ENCODE results near the gene OR5C1.
"Not testable (repeated sequence)": the region's sequence is repeated elsewhere in the genome, so short reads cannot be mapped to it uniquely, and the experiment has no call there.

The OR5C1 gene

DNA sequence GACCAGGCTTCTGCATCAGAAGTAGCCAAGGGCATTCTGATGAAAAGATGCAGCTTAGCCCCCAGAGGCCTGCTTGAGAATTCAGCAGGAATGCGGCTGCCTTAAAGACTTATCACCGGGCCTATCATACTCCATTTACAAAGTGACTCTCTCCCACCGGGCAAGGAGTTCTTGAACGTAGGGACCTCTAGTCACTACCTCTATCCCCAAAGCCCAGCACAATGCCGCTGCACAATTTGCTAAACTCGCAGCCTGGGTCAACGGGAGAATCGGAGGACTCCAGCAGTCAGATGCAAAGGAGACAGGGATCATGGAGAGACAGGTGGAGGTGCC is 39.0 kb downstream of the OR5C1 start:
- in situ Hi-C loops (cut with HindIII; ENCODE audit: low sequenced_read_pairs) = no loop called here
- TF ChIP-seq, protein P1, sequence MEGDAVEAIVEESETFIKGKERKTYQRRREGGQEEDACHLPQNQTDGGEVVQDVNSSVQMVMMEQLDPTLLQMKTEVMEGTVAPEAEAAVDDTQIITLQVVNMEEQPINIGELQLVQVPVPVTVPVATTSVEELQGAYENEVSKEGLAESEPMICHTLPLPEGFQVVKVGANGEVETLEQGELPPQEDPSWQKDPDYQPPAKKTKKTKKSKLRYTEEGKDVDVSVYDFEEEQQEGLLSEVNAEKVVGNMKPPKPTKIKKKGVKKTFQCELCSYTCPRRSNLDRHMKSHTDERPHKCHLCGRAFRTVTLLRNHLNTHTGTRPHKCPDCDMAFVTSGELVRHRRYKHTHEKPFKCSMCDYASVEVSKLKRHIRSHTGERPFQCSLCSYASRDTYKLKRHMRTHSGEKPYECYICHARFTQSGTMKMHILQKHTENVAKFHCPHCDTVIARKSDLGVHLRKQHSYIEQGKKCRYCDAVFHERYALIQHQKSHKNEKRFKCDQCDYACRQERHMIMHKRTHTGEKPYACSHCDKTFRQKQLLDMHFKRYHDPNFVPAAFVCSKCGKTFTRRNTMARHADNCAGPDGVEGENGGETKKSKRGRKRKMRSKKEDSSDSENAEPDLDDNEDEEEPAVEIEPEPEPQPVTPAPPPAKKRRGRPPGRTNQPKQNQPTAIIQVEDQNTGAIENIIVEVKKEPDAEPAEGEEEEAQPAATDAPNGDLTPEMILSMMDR (IDR thresholded peaks at IDR 0.05; ENCODE audit: low read depth, low read length, missing control alignments) = peak; percentile 6
- peak; percentile 8 for DNase-seq (ENCODE audit: low read depth)
- peak overlapping the region; percentile 69 for H3K4me3 ChIP-seq (ENCODE audit: low read depth, low read length)

DNA sequence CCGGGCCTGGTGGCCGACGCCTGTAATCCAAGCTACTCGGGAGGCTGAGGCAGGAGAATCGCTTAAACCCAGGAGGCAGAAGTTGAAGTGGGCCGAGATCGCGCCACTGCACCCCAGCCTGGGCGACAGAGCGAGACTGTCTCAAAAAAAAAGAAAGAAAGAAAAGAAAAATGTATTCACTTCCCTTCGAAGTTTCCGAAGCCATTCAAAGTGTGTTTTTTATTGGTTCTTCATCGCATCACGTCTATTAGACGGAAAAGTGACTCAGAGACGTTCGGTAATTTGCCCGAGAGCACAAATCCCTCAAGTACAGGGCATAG is 40.2 kb downstream of the OR5C1 start:
- peak overlapping the region; percentile 69 for H3K4me3 ChIP-seq (ENCODE audit: low read depth, low read length)
- DNase-seq (ENCODE audit: low read depth); in situ Hi-C loops (cut with HindIII; ENCODE audit: low sequenced_read_pairs): not testable (repeated sequence)

DNA sequence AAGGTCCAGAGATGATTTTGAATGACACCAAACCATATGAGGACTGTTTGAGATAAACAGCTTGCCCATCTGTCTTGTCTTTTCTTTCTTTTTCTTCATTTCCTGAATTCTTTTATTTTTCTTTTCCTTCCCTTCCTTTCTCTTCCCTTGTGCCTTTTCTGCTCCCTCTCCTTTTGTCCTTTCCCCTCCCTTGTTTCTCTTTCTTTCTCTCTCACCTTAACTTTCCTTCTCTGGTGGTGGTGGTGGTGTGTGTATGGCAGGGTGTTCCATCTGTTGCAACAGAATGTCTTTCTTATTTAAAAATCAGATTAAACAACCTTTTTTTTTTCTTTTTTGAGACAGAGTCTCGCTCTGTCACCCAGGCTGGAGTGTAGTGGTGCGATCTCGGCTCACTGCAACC is 43.5 kb downstream of the OR5C1 start:
- TF ChIP-seq, protein P1 (IDR thresholded peaks at IDR 0.05; ENCODE audit: low read depth, low read length, missing control alignments) = no peak
- in situ Hi-C loops (cut with HindIII; ENCODE audit: low sequenced_read_pairs) = no loop called here
- H3K4me3 ChIP-seq (ENCODE audit: low read depth, low read length) = no peak overlapping the region
- DNase-seq (ENCODE audit: low read depth) = no peak

DNA sequence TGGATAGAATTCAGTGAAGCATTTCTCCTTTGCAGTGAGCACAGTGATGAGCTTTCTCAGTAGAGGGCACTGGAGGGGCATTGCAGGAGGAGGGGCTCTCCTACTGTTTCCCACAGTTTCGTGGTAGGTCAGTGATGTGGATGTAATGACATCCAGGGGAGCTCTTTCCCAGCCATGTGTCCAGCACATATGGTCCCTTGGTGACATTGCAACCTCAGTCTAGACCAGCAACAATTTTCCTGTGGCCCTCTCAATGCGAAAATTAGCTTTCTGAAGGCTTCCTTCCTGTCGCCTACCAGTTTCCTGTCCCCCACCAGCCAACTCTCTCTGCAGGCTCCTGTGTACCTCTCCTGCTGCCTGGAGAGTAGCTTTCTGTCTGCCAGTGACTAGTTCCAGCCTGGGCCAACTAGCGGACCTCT is 46.6 kb downstream of the OR5C1 start:
- no peak overlapping the region for H3K4me3 ChIP-seq (ENCODE audit: low read depth, low read length)
- in situ Hi-C loops (cut with HindIII; ENCODE audit: low sequenced_read_pairs) = no loop called here
- no peak for DNase-seq (ENCODE audit: low read depth)
- TF ChIP-seq, protein P1 (IDR thresholded peaks at IDR 0.05; ENCODE audit: low read depth, low read length, missing control alignments) = peak; percentile 12

DNA sequence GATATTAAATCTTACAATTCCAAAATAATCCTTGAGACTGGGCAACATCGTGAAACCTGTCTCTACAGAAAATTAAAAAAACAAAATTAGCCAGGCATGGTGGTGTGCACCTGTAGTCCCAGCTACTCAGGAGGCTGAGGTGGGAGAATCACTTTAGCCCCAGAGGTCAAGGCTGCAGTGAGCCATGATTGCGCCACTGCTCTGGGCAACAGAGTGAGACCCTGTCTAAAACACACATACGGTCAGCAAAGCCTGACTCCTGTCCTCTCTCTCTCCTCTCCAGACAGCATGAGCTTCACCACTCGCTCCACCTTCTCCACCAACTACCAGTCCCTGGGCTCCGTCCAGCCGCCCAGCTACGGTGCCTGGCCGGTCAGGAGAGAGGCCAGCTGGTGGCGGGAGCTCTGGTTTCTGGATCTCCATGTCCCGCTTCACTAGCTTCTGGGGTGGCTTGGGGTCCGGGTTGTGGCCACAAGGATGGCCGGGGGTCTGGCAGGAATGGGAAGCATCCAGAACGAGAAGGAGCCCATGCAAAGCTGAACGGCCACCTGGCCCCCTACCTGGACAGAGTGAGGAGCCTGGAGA is 48.6 kb downstream of the OR5C1 start:
- in situ Hi-C loops (cut with HindIII; ENCODE audit: low sequenced_read_pairs) = no loop called here
- no peak for DNase-seq (ENCODE audit: low read depth)
- no peak overlapping the region for H3K4me3 ChIP-seq (ENCODE audit: low read depth, low read length)
- TF ChIP-seq, protein P1 (IDR thresholded peaks at IDR 0.05; ENCODE audit: low read depth, low read length, missing control alignments) = no peak

DNA sequence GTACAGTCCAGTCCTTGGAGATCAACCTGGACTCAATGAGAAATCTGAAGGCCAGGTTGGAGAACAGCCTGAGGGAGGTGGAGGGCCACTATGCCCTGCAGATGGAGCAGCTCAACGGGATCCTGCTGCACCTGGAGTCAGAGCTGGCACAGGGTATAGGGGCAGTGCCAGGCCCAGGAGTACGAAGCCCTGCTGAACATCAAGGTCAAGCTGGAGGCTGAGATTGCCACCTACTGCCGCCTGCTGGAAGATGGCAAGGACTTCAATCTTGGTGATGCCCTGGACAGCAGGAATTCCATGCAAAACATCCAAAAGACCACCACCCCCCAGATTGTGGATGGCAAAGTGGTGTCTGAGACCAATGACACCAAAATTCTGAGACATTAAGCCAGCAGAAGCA is 49.7 kb downstream of the OR5C1 start:
- H3K4me3 ChIP-seq (ENCODE audit: low read depth, low read length); DNase-seq (ENCODE audit: low read depth); in situ Hi-C loops (cut with HindIII; ENCODE audit: low sequenced_read_pairs): not testable (repeated sequence)

Measured in astrocyte of the cerebellum (primary cell).